ENCODE data around the gene AUTS2.
A peak's percentile ranks its signal among the peaks of the same experiment; 100 is the strongest.

AUTS2 gene

GRCh38 chr7:70777251-70777650, 1179.0 kb downstream of the AUTS2 start:
- no peak for DNase-seq (ENCODE audit: low read depth in 2 of 2)

GRCh38 chr7:70778585-70778984, 1180.3 kb downstream of the AUTS2 start:
- no peak for DNase-seq (ENCODE audit: low read depth in 2 of 2)

DNA sequence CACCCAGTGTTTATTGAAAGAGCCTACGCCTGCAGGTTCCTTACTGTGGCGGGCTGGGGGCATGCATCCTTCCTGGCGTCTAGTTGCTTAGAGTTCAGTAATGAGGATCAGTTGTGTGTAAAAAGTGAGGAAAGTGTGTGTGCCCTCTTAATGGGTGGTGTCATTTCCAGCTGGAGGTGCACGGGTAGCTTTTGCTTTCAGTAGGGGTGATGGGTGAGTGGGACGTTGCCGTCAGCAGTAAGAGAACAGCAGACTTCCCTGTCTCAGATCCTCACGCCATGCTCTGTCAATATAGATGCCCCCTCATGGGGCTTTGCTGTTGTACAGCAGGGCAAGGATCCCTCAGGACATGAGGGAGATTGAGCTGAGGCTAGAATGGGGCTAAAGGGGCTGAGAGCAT, 1181.0 kb downstream of the AUTS2 start:
- no peak for DNase-seq (ENCODE audit: low read depth in 2 of 2)

DNA sequence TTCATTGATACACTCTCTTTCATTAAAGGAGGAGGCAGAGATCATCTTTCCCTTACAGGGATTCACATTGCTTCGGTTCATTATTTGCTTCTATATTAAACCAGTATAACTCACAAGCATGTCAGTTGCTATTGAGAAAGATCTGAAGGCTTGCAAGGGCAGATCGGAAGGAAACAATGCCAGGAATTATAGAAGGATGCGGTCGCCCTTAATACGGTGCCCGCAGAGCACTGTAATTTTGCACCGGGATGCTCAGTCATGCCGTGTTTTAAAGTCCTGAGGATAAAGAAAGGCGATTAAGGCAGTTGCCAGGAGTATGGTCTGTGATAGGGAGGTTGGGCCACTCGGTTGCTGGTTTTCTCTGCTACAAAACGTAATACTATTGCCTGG, 1183.6 kb downstream of the AUTS2 start:
- no peak for DNase-seq (ENCODE audit: low read depth in 2 of 2)

- no peak for DNase-seq (ENCODE audit: low read depth in 2 of 2)
Observed at GRCh38 chr7:70782796-70783195, 1184.5 kb downstream of the AUTS2 start.

GRCh38 chr7:70785427-70785826, 1187.2 kb downstream of the AUTS2 start:
- no peak for DNase-seq (ENCODE audit: low read depth in 2 of 2)

DNA sequence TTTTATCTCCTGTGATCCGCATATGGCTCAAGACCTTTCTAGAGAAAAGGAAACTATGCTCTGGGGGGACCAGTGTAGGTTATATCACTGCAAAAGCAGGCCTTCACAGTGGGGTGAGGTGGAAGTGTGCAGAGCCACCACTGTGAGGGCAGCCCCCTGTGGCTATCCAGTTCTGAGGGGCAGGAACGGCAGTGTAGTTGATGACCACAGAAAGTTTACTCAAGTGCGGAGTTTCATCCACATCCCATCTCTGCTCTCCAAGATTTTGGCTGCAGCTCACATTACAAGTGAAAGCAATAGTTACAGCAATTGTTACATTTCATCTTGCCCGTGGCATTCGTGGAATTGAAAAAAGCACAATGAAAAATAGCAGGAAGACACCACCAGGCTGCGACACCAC, 1187.8 kb downstream of the AUTS2 start:
- DNase-seq (ENCODE audit: low read depth in 2 of 2) = no peak

- DNase-seq (ENCODE audit: low read depth in 2 of 2) = no peak
Observed at GRCh38 chr7:70787286-70787685, 1189.0 kb downstream of the AUTS2 start.

GRCh38 chr7:70787771-70788170, 1189.5 kb downstream of the AUTS2 start:
- DNase-seq (ENCODE audit: low read depth in 2 of 2) = no peak

DNA sequence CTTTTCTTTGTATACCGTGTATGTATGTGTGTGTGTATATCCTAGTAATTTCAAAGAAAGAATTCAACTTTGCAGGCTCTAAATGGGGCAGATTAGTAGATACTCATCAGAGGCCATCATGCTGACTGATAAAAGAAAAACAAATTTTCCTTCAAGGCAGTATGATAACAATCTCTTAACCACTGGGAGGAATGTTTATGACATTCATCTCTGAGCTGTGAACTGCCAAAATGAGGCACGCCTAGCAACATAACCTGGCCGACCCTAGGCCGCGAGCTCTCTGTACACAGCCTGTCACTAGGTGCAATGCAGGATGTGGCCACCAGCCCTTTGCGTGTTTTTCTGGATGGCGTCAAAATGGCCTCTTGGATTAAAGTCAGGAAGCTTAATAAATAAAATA, 1190.0 kb downstream of the AUTS2 start:
- peak in 1 of 2 donors; percentile 25 for DNase-seq (ENCODE audit: low read depth in 2 of 2)

DNA sequence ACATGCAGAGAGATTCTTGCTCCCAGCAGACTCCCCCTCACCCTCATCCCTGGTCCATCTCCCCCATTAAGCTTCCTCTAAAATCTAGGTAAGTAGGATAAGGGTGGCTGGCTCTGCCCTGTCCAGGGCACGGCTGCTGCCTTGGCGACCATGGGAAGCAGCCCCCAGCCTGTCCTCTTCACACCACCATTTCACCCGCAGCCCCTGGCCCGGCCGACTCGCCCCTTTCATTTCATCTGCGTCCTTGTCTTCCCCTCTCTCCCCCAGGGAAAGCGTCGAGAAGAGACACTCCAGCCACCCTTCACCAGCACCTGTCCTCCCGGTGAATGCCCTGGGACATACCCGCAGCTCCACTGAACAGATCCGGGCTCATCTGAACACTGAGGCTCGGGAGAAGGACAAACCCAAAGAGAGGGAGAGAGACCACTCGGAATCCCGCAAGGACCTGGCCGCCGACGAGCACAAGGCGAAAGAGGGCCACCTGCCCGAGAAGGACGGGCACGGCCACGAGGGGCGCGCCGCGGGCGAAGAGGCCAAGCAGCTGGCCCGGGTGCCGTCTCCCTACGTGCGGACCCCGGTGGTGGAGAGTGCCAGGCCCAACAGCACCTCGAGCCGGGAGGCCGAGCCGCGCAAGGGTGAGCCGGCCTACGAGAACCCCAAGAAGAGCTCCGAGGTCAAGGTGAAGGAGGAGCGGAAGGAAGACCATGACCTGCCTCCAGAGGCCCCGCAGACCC, 1191.4 kb downstream of the AUTS2 start:
- DNase-seq (ENCODE audit: low read depth in 2 of 2) = no peak

DNA sequence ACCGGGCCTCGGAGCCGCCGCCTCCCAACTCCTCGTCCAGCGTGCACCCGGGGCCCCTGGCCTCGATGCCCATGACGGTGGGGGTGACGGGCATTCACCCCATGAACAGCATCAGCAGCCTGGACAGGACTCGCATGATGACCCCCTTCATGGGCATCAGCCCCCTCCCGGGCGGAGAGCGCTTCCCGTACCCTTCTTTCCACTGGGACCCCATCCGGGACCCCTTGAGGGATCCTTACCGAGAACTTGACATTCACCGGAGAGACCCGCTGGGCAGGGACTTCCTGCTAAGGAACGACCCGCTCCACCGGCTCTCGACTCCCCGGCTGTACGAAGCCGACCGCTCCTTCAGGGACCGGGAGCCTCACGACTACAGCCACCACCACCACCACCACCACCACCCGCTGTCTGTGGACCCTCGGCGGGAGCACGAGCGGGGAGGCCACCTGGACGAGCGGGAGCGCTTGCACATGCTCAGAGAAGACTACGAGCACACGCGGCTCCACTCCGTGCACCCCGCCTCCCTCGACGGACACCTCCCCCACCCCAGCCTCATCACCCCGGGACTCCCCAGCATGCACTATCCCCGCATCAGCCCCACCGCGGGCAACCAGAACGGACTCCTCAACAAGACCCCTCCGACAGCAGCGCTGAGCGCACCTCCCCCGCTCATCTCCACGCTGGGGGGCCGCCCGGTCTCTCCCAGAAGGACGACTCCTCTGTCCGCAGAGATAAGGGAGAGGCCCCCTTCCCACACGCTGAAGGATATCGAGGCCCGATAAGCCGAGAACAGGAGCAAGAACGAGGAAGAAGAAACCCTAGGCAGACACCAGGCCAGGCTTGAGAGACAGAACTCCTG, 1192.2 kb downstream of the AUTS2 start:
- DNase-seq (ENCODE audit: low read depth in 2 of 2) = no peak

GRCh38 chr7:70791341-70791740, 1193.1 kb downstream of the AUTS2 start:
- DNase-seq (ENCODE audit: low read depth in 2 of 2) = no peak

GRCh38 chr7:70793060-70793459, 1194.8 kb downstream of the AUTS2 start:
- no peak for DNase-seq (ENCODE audit: low read depth in 2 of 2)

- DNase-seq (ENCODE audit: low read depth in 2 of 2) = no peak
Observed at GRCh38 chr7:70793821-70794220, 1195.5 kb downstream of the AUTS2 start.

DNA sequence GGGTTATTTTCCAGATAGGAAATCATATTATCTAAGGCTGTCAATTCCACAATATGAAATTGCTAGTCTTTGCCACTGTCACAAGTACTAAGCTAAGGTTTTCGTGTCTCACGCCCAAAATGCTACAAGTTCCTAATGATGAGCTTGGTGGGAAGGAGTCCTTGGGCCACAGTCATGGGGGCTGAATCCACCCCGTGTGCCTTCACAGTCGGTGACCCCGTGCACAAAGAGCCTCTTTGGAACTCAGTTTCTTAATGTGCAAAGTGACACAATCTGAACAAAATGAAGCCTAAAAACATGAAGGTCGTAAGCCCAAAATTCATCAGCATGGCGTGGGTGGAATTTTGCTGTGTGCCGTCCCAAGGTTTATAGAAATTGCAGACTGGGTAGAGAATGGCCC, 1196.7 kb downstream of the AUTS2 start:
- no peak for DNase-seq (ENCODE audit: low read depth in 2 of 2)

DNA sequence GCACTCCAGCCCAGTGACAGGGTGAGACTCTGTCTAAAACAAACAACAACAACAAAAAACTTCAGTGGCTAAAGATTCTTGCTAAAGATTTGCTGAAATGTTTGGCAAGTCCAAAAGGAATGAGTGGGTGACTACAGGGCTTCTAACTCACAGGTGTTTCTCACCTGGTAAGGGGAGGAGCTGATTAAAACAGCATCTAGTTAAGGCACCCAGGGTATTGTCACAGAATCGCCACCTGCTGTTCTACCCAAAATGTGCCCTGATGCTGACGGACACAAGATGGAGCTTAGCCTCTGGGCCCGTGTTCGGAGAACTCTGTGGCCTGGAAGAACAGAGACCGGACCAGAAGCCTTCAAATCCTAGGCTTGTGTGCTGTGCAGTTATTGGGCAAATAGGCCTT, 1197.7 kb downstream of the AUTS2 start:
- DNase-seq (ENCODE audit: low read depth in 2 of 2) = no peak

- DNase-seq (ENCODE audit: low read depth in 2 of 2) = no peak
Observed at GRCh38 chr7:70797109-70797514, 1198.8 kb downstream of the AUTS2 start.

DNA sequence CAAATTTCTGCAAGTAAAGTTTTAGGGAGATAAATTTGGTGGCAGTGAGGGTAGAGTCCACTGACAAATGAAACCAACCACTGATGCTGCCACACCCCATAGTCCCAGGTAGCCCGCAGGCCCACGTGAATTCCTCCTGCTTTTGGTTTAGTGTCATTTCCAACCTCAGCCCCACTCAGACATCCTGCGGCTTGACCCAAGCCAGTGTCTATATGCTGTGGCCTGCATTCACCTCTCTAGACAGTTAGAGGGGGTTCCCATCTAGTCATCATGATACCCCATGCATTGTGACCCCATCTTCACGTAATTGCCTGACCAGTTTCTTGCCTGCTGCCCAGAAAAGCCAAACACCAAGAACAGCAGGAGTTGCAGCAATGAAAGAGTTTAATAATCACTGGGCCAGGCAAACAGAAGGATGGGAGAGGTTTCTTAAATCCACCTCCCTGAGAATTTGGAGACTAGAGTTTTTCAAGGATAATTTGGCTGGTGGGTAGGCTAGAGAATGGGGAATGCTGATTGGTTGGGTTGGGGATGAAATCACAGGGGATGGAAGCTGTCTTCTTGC, 1201.6 kb downstream of the AUTS2 start:
- no peak for DNase-seq (ENCODE audit: low read depth in 2 of 2)

DNA sequence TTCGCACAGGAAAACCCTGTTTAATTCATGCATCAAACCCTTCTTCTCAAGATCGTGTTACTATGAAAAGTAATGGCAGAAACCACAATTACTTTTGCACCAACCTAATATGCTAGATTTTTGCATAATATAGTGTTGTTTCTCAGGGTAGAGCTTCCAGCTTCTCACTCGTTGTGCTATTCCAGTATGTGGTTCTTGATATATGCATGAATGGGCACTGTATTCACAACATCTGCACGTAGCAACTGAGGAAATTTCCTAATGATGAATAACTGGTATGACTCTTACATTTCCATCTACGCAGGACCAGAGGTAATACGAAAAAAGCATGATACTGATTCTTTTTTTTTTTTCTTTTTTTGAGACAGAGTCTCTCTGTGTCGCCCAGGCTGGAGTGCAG, 1207.1 kb downstream of the AUTS2 start:
- DNase-seq (ENCODE audit: low read depth in 2 of 2) = no peak

DNA sequence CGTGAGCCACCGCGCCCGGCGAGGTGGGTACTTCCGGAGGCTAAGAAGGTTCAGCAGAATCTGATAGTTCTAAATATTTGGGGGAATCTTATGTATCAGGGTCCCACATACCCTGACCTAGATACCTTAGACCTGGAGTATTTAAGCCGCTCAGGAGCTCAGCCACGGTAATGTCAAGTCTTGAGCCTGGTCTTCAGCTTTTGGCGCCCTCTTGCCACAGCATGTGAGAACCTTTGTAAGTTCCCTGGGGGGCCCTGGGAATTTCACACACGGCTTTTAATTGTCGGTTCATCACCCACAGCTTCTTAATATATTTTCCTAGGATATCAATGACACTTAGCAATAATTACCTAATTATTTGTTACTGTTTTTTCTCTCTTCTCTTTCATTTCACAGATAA, 1209.4 kb downstream of the AUTS2 start:
- no peak for DNase-seq (ENCODE audit: low read depth in 2 of 2)

DNA sequence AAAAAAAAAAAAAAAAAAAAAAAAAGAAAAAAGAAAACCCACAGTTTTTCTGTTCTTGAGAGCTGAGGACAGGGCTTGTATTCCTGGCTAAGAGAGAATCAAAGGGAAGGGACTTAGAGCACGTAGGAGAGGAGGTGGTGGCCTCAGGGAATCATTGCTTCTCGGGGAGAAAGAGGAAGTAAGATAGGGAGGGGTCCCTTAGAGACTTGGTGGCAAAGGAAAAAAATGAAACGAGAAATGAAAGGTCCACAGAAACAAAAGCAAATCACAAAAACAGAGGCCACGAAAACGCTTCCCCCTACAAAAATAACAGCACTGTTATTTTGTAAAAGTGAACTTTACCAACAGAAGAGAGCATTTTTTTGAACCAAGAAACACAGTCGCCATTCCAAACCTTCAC, 1210.6 kb downstream of the AUTS2 start:
- DNase-seq (ENCODE audit: low read depth in 2 of 2) = no peak

GRCh38 chr7:70810558-70811139, 1212.4 kb downstream of the AUTS2 start:
- DNase-seq (ENCODE audit: low read depth in 2 of 2) = no peak
